ENCODE results near the gene MRPL58.
"Not testable (repeated sequence)": the region's sequence is repeated elsewhere in the genome, so short reads cannot be mapped to it uniquely, and the experiment has no call there.

MRPL58 gene

DNA sequence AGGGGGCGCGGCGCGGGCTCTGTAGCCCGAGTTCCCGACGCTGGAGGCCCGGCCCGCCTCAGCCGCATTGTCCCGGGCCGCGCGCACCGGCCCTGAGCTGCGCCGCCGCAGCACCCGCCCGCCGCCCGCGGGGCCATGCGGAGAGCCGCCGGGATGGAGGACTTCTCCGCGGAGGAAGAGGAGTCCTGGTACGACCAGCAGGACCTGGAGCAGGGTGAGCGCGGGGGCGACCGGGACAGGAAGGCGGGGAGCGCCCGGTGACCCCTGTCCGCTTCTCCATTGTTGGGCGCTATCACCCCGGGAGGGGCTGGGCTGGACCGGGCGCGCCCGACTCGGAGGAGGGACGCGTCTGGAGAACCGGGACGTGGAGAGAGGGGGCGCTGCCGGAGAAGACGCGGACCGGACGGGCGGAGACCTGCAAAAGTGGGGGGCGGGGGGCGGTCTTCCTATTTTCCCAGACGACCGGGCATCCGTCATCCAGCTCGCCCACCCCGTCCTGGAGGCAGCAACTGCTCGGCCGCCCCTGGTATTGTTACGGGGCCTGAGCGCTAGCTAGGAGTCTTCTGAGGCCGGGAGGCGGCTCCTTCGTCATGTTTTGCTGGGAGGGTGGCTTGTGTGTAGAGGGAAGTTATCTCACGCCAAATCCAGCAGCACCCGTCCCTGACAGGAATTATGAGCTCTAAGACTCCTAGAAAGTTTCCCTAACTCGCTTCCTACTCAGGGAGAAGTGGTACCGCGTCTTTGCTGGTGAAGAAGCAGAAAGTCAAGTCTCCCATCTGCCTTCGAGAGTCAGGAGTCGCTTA lies 24.4 kb upstream of the MRPL58 start:
- DNase-seq (ENCODE audit: low spot score) = peak; percentile 91

DNA sequence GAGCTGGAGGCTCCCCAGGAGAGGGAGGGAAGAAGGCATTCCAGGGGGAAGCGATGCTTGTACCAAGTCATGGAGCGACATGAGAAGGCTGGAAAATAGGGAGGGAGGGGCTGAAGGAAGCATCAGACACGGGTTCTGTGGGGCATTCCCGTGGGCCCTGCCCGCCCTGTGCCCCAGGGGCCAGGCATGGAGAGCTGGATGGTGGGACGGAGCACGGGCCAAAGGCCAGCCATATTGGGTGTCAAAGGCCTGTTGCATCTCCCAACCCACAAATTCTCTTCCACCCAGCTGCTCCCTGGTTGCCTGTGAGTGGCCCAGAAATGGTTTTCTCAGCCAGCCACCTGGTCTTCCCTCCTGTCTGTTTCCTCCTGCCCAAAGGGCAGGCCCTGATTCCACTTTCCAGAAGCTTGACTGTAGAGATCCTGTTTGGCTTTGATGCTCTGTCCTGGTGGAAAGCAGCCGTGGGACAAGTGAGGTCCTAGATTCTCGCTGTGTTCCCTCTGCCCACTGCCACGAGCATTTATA lies 21.8 kb upstream of the MRPL58 start:
- DNase-seq (ENCODE audit: low spot score) = no peak

DNA sequence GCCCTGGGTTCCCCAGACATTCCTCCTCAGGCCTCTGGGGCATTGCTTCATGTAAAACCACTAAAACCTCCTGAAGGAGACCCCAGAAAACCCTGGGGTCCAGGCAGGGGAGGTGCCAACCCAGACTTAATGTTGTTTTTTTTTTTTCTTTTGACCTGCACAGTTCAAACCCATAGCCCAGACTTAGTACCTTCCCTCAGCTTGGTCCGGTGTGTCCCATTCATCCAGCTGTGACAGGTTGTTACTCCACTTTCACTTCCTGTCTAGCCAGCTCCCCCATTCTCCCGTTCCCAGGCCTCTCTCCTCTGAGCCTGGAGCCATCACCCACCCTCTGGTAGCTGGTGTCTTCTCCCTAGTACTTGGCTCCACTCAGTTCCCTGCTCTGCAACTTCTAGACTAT lies 20.2 kb upstream of the MRPL58 start:
- DNase-seq (ENCODE audit: low spot score) = no peak

DNA sequence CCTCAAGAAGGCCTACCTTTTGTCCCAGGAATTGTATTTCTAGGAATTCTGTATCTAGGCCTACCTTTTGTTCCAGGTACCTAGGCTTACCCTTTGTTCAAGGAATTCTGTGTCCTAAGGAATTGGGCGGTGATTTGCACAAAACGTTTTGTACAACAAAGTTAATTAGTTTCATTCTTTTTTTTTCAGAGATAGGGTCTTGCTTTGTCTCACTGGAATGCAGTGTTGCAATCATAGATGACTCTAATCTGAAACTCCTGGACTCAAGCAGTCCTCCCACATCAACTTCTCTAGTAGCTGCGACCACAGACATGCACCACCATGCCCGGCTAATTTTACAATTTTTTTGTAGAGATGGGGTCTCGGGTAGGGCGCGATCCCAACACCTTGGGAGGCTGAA lies 18.0 kb upstream of the MRPL58 start:
- DNase-seq (ENCODE audit: low spot score) = peak; percentile 49

DNA sequence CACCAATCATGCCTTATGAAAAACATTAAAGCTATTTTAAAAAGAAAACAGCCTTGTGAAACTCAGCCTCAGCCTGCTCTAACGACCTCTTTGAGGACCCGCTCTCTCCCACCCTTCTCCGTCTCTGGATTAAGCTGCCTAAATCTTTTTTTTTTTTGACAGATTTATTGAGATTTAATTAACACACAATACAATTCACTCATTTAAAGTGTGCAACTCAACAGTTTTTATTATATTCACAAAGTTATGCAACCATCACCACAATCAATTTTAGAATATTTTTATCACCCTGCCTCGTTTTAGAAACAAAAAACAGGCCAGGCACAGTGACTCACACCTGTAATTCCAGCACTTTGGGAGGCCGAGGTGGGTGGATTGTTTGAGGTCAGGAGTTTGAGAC lies 16.6 kb upstream of the MRPL58 start:
- DNase-seq (ENCODE audit: low spot score) = no peak

DNA sequence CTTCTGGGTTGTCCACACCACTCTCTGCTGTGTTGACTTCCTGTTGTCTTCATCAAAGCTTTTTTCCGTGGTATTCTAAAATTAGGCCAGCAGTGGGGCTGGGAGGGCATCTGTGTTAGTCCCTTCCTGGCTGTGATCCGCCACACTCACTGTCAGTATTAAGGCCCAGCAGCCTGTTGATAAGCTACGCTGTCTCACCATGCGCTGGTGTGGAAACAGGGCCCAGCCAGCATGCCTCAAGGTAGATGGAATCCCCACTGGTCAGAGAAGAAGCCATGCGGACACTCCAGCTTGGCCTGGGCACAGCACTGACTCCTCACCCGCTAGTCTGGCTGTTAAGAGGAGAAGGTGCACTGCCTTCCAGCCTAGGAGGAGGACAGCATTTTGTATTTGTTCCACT lies 13.7 kb upstream of the MRPL58 start:
- no peak for DNase-seq (ENCODE audit: low spot score)

DNA sequence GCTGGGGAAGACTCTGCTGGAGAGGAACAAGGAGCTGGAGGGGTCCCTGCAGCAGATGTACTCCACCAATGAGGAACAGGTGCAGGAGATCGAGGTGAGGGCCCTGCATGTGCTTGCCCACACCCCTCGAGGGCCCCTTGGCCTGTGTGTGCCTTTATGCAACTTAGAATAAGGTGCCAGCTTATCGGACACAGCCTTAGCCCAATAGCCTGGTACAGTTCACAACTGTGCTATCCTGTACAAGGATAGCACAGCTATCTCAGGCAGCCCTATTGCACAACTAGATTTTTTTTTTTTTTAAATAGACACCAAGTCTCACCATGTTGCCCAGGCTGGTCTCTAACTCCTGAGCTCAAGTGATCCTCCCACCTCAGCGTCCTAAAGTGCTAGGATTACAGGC lies 12.9 kb upstream of the MRPL58 start:
- no peak for DNase-seq (ENCODE audit: low spot score)

DNA sequence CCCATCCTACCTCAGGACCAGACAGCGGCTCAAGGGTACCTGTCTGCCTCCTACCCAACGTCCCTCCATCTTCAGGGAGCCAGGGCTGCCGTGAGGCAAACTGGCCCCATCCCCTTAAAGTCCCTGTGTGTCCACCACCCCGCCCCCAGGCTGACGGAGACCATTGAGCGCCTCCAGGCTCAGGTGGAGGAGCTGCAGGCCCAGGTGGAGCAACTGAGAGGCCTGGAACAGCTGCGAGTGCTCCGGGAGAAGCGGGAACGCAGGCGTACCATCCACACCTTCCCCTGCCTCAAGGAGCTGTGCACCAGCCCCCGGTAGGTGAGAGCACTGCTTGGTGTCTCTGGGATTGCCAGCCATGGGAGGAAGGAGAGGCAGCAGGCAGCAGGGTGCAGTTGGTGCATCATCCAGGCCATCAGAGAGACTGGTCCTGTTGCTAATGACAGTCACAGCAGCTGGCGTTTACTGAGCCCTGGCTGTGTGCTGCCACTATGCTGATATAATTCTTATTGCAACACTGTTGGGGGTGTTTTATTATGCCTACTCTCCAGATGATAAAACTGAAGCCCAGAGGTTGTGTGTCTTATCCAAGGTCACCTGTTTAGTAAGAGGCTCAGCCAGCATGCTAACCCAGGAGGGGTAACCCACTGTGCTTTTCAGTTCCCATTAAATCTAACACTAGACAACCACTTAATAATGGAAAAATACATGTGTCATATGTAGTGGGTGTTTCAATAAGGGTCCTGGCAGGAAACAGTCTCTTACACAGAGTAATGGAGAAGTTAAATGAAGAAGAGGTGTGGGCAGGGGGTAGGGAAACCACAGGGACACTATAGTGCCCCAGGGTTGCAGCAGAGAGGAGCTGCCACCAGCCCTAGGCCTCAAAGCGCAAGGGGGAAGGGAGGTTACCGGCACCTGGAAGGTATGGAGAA lies 10.3 kb upstream of the MRPL58 start:
- no peak for DNase-seq (ENCODE audit: low spot score)

DNA sequence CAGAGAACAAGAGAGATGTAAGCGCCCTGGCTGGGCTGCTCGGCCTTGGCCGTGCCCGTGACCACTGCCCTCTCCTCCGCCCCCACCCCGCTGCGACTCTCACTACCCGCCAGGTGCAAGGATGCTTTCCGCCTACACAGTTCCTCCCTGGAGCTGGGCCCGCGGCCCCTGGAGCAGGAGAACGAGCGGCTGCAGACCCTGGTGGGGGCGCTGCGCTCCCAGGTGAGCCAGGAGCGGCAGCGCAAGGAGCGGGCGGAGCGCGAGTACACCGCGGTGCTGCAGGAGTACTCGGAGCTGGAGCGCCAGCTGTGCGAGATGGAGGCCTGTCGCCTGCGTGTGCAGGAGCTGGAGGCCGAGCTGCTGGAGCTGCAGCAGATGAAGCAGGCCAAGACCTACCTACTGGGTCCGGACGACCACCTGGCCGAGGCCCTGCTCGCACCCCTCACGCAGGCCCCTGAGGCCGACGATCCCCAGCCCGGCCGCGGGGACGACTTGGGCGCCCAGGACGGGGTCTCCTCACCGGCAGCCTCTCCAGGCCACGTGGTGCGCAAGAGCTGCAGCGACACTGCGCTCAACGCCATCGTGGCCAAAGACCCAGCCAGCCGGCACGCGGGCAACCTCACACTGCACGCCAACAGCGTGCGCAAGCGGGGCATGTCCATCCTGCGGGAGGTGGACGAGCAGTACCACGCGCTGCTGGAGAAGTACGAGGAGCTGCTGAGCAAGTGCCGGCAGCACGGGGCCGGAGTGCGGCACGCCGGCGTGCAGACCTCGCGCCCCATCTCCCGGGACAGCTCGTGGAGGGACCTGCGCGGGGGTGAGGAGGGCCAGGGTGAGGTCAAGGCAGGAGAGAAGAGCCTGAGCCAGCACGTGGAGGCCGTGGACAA lies 9.2 kb upstream of the MRPL58 start:
- no peak for DNase-seq (ENCODE audit: low spot score)

DNA sequence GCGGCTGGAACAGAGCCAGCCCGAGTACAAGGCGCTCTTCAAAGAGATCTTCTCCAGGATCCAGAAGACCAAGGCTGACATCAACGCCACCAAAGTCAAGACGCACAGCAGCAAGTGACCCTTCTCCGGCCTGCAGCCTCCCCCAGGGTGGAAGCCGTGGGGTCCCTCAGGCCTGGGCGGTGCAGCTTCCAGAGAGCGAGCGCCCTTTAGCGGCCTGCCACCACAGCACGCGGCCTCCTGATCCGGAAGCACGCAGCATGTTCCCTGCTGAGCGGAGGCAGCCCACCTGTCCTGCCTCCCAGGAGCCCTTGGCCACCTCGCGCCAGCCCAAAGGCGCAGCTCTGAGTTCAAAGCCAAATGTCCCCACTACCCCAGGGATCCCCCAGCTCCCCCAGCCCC lies 8.5 kb upstream of the MRPL58 start:
- DNase-seq (ENCODE audit: low spot score) = no peak

DNA sequence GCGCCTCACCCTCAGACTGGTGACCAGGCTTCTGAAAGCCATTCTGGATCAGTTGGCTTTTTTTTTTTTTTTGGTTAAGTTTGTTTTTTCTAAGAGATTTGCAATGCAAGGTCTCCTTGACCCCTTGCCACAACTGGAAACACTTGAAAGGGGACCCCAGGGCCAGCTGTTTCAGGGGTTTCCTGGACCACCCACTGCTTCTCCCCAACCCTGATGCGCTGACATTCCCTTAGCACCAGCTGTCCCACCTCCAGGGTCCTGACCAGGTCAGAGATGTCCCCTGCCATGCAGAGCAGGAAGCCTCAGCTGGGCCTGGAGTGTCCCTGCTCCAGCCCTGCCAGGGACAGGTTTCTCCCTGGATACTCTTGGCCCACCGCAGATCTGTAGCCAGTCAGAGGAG lies 8.1 kb upstream of the MRPL58 start:
- DNase-seq (ENCODE audit: low spot score) = no peak

DNA sequence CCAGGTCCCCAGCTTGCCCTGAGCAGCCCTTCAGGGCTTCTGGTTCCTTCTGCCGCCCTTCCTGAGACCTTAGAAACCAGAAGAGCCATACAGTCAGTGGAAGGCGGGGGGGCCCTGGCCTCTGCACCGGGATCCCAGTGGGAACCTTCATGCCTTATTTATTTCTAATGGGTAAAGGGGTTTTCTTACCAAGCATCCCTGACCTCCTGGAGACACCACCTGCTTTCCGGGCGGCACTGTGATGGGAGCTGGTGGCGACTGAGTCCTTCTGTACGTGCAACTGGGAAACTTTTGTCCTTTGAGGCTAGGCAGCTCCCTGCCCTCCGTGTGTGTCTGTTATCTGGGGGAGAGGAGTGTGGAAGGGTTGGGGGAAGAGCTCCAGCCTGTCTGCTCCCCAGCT lies 7.2 kb upstream of the MRPL58 start:
- no peak for DNase-seq (ENCODE audit: low spot score)

DNA sequence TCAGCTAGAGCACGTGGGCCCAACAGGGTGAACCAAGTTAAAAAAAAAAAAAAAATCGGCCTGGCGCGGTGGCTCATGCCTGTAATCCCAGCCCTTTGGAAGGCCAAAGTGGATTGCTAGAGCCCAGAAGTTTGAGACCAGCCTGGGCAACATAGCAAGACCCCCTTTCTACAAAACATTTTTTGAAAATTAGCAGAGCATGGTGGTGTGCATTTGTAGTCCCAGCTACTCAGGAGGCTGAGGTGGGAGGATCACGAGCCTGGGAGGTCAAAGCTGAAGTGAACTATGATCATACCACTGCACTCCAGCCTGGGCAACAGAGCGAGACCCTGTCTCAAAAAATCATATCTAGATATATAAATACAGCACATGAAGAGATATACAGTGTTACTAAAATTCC lies 6.4 kb upstream of the MRPL58 start:
- not testable (repeated sequence) for DNase-seq (ENCODE audit: low spot score)

DNA sequence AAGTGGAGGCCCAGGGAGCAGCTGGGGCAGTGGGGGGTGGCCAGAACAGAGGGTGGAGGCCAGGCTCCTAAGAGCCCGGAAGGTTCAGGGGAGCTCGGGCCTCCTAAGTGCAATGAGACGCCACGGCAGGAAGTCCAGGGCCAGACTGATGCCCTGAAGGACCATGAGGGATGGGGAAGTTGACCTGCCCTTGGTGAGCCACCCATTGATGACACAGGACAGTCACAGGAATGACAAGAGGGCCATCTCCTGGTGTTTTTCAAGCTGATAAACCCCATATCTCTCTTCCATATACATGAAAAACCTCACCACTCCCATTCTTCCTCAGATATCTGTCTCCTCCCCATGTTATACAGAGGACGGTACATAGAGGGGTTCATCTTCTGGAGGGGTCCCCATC lies 5.8 kb upstream of the MRPL58 start:
- DNase-seq (ENCODE audit: low spot score) = no peak

DNA sequence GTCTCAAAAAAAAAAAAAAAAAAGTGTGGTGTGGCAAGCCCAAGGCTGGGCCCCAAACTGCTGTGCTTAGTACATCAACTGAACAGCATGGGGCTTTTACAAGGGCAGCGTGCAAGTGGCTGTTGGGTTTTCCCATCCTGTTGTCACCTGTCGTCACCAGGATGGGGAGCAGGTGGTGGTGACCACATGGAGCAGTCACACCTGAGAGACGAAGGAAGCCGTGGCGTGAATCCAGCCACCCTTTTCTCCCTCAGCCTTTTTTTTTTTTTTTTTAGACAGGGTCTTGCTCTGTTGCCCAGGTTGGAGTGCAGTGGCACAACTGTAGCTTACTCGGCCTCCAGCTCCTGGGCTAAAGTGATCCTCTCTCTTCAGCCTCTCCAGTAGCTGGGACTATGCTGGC lies 4.1 kb upstream of the MRPL58 start:
- DNase-seq (ENCODE audit: low spot score) = no peak

DNA sequence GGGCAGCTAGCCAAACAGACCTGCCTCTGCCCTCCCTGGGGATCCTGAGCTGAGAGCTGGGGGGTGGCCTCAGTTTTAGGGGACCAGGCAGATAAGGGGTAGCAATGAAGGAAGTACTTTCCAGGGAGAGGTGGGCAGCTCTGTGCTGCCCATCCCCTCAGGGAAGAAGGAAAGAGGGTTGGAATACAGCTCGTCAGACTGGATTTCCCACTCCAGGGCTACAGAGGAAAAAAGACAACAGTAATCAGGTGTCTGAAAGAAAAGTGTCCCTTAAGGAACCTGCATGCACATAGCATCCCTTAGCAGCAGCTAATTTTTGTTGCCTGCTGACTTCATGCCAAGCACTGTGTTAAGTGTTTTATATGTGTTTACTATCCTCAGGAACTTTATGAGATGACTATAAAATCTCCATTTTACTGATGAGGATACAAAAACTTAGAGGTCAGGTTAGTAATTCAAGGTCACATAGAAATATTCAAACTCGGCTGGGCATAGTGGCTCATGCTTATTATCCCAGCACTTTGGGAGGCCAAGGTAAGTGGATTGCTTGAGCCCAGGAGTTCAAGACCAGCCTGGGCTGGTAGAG lies 3.2 kb upstream of the MRPL58 start:
- DNase-seq (ENCODE audit: low spot score) = no peak

DNA sequence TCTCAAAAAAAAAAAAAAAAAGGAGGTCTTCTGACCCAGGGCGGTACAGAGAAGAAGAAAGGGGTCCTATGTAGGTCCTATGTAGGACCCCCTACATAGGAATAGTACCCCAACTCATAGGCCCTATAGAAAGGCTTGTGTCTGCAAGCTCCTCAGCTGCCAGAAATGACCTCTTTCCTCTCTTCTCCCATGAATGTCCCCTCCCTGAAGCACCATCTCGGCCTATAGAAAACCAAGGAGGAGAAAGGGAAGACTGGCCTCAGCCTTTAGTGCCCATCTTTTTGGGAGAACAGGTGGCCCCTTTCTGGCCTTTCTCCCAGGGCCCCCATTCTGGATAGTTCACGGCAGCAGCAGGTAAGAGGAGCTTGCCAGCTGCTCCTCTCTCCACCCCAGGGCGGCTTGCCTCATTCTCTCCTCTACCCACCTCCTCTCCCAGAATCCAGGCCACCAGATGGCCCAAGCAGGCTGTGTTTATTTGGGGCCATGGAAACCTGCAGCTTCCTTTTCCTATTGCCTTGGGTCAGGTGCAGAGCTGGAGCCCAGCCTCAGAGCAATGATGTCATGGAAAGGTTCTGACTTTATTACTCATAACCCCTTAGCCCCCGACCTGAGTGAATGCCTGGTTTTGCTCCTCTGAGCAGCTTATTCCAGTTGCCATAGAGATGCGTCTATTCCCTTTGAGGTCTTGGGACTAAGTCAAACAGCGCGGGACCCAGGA lies 1.6 kb upstream of the MRPL58 start:
- DNase-seq (ENCODE audit: low spot score) = no peak

DNA sequence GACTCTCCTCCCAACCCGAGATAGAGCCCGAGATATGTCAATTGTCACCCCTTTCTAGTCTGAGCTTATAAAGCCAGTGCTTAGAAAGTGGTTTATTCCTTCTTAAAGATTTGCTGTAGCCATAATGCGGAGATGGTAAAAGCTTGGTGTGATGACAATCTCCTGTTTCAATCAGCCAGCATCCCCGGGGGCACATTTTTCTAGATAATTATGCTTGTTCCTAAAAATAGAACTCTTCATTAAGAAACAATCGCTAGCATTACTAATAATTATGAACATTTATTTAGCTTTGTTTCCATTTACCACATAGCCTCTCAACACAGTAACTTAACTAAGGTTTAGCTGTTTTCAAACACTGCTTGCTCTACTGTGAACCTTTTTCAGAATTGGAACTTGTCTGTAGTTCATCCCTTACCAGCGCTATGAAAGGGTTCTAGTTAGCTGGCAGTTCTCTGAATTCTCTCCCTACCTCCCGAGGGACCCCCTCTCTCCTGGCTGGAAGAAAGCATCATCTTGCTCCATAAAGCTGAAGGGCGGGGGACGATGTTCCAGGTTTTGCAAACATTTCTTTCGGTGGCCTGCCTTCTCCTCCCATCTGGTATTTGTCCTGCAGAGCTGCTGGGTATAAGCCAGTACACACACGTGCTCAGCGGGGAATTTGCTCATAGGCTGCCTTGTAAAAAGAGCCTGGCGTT lies 922 bp upstream of the MRPL58 start:
- DNase-seq (ENCODE audit: low spot score) = peak; percentile 82

DNA sequence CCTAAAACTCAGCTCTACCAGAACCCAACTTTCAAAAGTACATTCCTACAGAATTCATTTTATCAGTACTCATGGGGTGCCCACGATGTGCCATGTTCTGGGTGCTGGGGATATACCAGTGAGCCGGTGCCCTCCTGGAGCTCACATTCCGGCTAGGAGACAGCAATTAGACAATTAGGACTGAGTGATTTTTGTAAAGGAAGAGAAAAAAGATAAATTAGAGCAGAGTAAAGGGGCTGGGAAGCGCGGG lies 449 bp upstream of the MRPL58 start:
- DNase-seq (ENCODE audit: low spot score) = no peak

DNA sequence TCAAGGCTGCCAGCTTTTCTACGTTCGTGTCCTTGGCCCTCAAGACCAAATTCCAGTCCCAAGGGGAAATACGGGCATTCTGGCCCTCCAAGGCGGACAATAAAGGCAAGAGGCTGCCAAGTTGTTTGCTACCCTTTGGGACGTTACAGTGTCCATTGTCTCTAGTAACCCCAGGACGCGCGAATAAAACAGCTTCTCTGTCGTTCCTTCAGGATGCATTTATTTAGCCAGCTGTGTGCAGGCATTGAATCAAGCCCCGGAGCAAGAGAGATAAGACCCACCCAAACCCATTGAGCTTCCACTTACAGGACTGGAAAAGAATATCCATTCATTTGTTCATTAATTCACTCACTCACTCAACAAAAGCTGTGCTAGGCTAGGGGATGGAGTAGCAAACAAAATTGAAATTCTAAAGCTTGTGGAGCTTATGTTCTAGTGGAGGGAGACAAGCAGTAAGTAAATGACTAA lies 656 bp downstream of the MRPL58 start:
- DNase-seq (ENCODE audit: low spot score) = no peak

DNA sequence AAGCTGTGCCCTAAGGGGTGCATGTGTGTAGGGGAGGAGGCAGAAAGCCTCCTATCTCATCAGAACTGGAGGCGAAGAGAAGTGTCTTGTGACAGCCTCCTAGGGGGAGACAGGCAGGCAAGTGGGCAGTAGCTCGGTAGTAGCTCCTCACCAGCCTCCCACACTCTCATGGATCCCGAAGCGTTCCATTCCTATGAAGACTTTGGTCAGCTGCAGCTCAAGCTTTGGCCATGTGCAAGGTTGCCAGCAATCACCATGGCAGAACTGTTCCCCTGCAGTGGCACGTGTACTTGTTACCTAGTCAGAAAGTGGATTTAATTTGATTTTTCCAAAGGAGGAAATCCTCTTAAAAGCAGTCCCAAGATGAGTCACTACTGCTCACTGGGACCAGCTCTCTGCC lies 6.7 kb downstream of the MRPL58 start:
- no peak for DNase-seq (ENCODE audit: low spot score)
